Measurements from ENCODE around the gene CCNC. TPM values are rescaled to one million over a fixed set of nuclear protein-coding genes. Genes with fewer than 3 reads are reported as not detected.
A peak's percentile ranks its signal among the peaks of the same experiment; 100 is the strongest.

CCNC gene, protein sequence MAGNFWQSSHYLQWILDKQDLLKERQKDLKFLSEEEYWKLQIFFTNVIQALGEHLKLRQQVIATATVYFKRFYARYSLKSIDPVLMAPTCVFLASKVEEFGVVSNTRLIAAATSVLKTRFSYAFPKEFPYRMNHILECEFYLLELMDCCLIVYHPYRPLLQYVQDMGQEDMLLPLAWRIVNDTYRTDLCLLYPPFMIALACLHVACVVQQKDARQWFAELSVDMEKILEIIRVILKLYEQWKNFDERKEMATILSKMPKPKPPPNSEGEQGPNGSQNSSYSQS
- total RNA-seq = 10 to 100 TPM; 50.3 to 55.6 TPM
- 10 to 100 TPM; 37.8 to 44.3 (median 39.3) TPM for polyA plus RNA-seq
- total RNA-seq = 37.4 to 142 (median 78.5) reads per million in 6 experiments

- Mint-ChIP-seq H3K27ac (peak within 1 kb of the TSS; percentile 93 to 99 (median 96)), H3K4me3 (peak within 1 kb of the TSS; percentile 94 to 100 (median 99)), H3K9me3 (no peaks in the 10 kb centered on the region), H3K4me1 (peaks cover 13 to 45% (median 31%) of the 10 kb centered on the region in 4 donors), H3K27me3 (no peaks in the 10 kb centered on the region), H3K36me3 (peaks cover 1 to 5% (median 4%) of the 10 kb centered on the region in 3 donors)
- peak; percentile 92 to 94 for ATAC-seq
- peak; percentile 71 to 92 (median 89) for DNase-seq
- POLR2A ChIA-PET = interaction anchor here (0.8 to 2.3 kb wide), 10 partner anchors 18 to 1313 kb away, joined by 3 to 24 read pairs (median 4); partner anchors contain the start of genes ASCC3, COQ3 and PNISR
Measured at GRCh38 chr6:99568103-99568933, at the start of gene CCNC. Gene CCNC (minus strand): TSS chr6:99568660. CDS start chr6:99568527, 133 bp downstream.

DNA sequence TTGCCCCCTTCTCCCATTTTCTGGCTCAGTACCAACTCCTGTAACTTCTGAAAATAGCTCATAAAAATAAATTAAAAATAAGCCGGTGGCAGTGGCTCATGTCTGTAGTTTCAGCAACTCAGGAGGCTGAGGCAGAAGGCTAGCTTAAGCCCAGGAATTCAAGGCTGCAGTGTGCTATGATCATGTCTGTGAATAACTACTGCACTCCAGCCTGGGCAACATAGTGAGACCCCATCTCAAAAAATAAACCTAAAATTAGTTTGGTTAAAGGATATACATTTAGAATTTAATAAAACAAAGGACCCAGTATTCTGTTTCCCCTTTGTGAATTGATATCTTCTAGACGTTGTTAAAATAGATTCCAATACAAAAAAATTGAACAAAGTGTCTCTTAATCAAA lies 48.7 kb upstream of the CCNC start:
- no peak overlapping the region for H3K27ac Mint-ChIP-seq

GRCh38 chr6:99614430-99615186 lies 46.1 kb upstream of the CCNC start:
- H3K36me3 Mint-ChIP-seq = peaks cover 0 to 9% (median 7%) of the 10 kb centered on the region in 3 donors
- POLR2A ChIA-PET = no interaction called here
- peaks cover 0 to 13% (median 8%) of the 10 kb centered on the region in 9 donors for H3K9me3 Mint-ChIP-seq
- peak overlapping the region in 2 of 10 donors; percentile 37 to 53 for H3K27ac Mint-ChIP-seq
- H3K4me1 Mint-ChIP-seq = peaks cover 10 to 23% (median 16%) of the 10 kb centered on the region in 4 donors
- ATAC-seq = peak; percentile 33 to 34
- H3K27me3 Mint-ChIP-seq = peaks cover 59 to 90% (median 72%) of the 10 kb centered on the region in 5 donors
- DNase-seq = peak in 3 of 10 donors; percentile 34 to 64 (median 38)
- peak overlapping the region; percentile 57 to 89 (median 78) for H3K4me3 Mint-ChIP-seq

More for the DNA sequence above, 48.7 kb upstream of the CCNC start:
- DNase-seq (no peak), ATAC-seq (no peak)
- peaks cover 6 to 14% (median 10%) of the 10 kb centered on the region in 4 donors for H3K4me1 Mint-ChIP-seq
- peaks cover 57 to 90% (median 72%) of the 10 kb centered on the region in 5 donors for H3K27me3 Mint-ChIP-seq
- peaks cover 0 to 13% (median 7%) of the 10 kb centered on the region in 3 donors for H3K36me3 Mint-ChIP-seq
- POLR2A ChIA-PET = no interaction called here
- H3K4me3 Mint-ChIP-seq = no peak overlapping the region
- peaks cover 0 to 9% (median 3%) of the 10 kb centered on the region in 9 donors for H3K9me3 Mint-ChIP-seq

DNA sequence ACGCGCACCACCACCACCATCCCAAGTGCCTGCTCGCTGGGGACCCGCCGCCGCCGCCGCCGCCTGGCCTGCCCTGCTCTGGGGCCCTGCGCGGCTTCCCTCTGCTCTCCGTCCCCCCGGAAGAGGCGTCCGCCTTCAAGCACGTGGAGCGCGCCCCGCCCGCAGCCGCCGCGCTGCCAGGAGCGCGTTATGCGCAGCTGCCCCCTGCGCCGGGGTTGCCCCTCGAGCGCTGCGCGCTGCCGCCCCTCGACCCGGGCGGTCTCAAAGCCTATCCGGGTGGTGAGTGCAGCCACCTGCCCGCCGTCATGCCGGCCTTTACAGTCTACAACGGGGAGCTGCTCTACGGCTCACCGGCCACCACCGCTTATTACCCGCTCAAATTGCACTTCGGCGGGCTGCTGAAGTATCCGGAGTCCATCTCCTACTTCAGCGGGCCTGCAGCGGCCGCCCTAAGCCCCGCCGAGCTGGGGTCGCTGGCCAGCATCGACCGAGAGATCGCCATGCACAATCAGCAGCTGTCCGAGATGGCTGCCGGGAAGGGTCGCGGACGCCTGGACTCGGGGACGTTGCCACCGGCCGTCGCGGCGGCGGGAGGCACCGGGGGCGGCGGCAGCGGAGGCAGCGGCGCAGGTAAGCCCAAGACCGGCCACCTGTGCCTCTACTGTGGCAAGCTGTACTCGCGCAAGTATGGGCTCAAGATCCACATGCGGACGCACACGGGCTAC lies 45.4 kb upstream of the CCNC start:
- peaks cover 0 to 9% (median 7%) of the 10 kb centered on the region in 3 donors for H3K36me3 Mint-ChIP-seq
- peak; percentile 58 to 74 for ATAC-seq
- H3K4me3 Mint-ChIP-seq = peak overlapping the region; percentile 57 to 89 (median 78)
- peak overlapping the region in 1 of 10 donors; percentile 53 for H3K27ac Mint-ChIP-seq
- DNase-seq = peak in 3 of 10 donors; percentile 25 to 36 (median 33)
- H3K9me3 Mint-ChIP-seq = peaks cover 0 to 18% (median 11%) of the 10 kb centered on the region in 9 donors
- POLR2A ChIA-PET = no interaction called here
- peaks cover 10 to 23% (median 17%) of the 10 kb centered on the region in 4 donors for H3K4me1 Mint-ChIP-seq
- H3K27me3 Mint-ChIP-seq = peaks cover 64 to 90% (median 73%) of the 10 kb centered on the region in 5 donors

DNA sequence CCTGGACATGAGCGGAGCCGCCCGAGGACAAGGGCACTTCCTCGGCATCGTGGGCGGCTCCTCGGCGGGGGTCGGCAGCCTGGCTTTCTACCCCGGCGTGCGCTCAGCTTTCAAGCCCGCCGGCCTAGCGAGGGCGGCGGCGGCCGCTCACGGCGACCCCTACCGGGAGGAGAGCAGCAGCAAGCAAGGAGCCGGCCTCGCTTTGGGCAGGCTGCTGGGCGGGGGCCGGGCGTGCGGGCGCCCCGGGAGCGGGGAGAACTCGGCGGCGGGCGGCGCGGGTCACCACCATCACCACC lies 44.9 kb upstream of the CCNC start:
- peaks cover 66 to 90% (median 76%) of the 10 kb centered on the region in 5 donors for H3K27me3 Mint-ChIP-seq
- DNase-seq (peak in 2 of 10 donors; percentile 34 to 65), ATAC-seq (peak; percentile 49 to 57)
- H3K9me3 Mint-ChIP-seq = peaks cover 0 to 19% (median 11%) of the 10 kb centered on the region in 9 donors
- H3K4me3 Mint-ChIP-seq = peak overlapping the region in 5 of 10 donors; percentile 49 to 77 (median 74)
- POLR2A ChIA-PET = no interaction called here
- peaks cover 0 to 7% (median 6%) of the 10 kb centered on the region in 3 donors for H3K36me3 Mint-ChIP-seq
- H3K27ac Mint-ChIP-seq = no peak overlapping the region
- H3K4me1 Mint-ChIP-seq = peaks cover 10 to 23% (median 16%) of the 10 kb centered on the region in 4 donors

GRCh38 chr6:99612551-99613408 lies 44.3 kb upstream of the CCNC start:
- H3K4me1 Mint-ChIP-seq = peaks cover 10 to 24% (median 18%) of the 10 kb centered on the region in 4 donors
- DNase-seq = no peak
- POLR2A ChIA-PET = no interaction called here
- H3K9me3 Mint-ChIP-seq = peaks cover 0 to 20% (median 10%) of the 10 kb centered on the region in 9 donors
- H3K27ac Mint-ChIP-seq = no peak overlapping the region
- H3K36me3 Mint-ChIP-seq = peaks cover 0 to 8% (median 4%) of the 10 kb centered on the region in 3 donors
- peaks cover 66 to 90% (median 74%) of the 10 kb centered on the region in 5 donors for H3K27me3 Mint-ChIP-seq
- peak overlapping the region; percentile 22 to 77 (median 49) for H3K4me3 Mint-ChIP-seq
- peak in 1 of 2 donors; percentile 7 for ATAC-seq

DNA sequence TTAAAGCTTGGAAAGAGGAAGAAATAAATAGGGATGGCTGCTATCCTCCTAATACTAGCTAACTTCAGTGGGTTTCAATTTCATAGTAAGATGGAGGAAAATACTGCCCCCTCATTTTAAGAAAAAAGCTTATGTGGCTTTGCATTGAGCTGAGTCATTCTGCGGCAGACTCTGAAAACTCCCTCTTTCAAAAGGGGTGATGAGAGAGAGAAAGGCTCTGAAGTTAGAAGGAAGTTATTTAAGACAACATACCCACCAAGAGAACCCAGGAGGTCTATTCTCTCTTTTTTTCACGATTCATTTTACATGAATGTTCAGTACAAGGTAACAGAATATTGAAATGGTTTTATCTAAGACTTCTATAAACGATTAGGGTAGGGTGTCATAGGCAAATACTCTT lies 42.7 kb upstream of the CCNC start:
- H3K27ac Mint-ChIP-seq = no peak overlapping the region
- POLR2A ChIA-PET = no interaction called here

GRCh38 chr6:99609905-99610489 lies 41.5 kb upstream of the CCNC start:
- ATAC-seq = no peak
- peaks cover 2 to 20% (median 9%) of the 10 kb centered on the region in 3 donors for H3K36me3 Mint-ChIP-seq
- peaks cover 0 to 22% (median 11%) of the 10 kb centered on the region in 9 donors for H3K9me3 Mint-ChIP-seq
- peaks cover 62 to 88% (median 72%) of the 10 kb centered on the region in 5 donors for H3K27me3 Mint-ChIP-seq
- POLR2A ChIA-PET = no interaction called here
- H3K27ac Mint-ChIP-seq = no peak overlapping the region
- no peak for DNase-seq
- peaks cover 10 to 31% (median 24%) of the 10 kb centered on the region in 4 donors for H3K4me1 Mint-ChIP-seq
- no peak overlapping the region for H3K4me3 Mint-ChIP-seq

More for the DNA sequence above, 42.7 kb upstream of the CCNC start:
- peaks cover 10 to 28% (median 21%) of the 10 kb centered on the region in 4 donors for H3K4me1 Mint-ChIP-seq
- DNase-seq (no peak), ATAC-seq (peak; percentile 14 to 51)
- no peak overlapping the region for H3K4me3 Mint-ChIP-seq
- H3K36me3 Mint-ChIP-seq = peaks cover 0 to 14% (median 7%) of the 10 kb centered on the region in 3 donors
- peaks cover 0 to 21% (median 11%) of the 10 kb centered on the region in 9 donors for H3K9me3 Mint-ChIP-seq
- H3K27me3 Mint-ChIP-seq = peaks cover 61 to 90% (median 72%) of the 10 kb centered on the region in 5 donors

DNA sequence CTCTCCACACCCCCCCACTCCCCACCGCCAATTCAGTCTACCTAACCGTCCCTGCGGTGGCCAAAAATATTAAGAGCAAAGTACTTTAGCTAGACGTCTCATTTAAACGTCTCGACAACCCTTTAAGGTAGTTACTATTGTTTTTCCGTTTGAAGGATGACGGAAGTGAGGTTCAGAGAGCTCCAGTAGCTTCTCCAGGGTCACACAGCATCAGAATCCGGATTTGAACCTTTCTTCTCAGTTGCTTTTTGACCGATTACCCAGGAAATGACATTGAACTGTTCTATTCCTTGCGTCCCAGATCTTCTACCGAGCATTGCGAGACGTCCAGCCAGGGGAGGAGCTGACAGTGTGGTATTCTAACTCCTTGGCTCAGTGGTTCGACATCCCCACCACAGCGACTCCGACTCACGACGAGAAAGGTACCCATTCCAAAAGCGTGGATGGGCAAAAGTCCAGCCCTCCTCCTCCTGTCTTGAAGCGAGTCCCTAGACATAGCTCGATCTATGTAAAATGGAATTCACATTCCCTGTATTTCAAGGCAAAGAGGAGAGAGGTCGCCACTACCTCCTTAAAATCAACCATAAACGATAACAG lies 40.5 kb upstream of the CCNC start:
- Mint-ChIP-seq H3K4me1 (peaks cover 7 to 33% (median 27%) of the 10 kb centered on the region in 4 donors), H3K4me3 (peak overlapping the region in 2 of 10 donors; percentile 6 to 12), H3K27me3 (peaks cover 65 to 88% (median 76%) of the 10 kb centered on the region in 5 donors), H3K27ac (peak overlapping the region in 2 of 10 donors; percentile 14 to 48), H3K9me3 (peaks cover 0 to 22% (median 11%) of the 10 kb centered on the region in 9 donors), H3K36me3 (peaks cover 2 to 18% (median 9%) of the 10 kb centered on the region in 3 donors)
- ATAC-seq = no peak
- POLR2A ChIA-PET = interaction anchor here (0.7 kb wide), 1 partner anchor 9 kb away, joined by 3 read pairs; no protein-coding TSS in a partner anchor
- DNase-seq = no peak

Data from naive thymus-derived CD8-positive, alpha-beta T cell (primary cell).